T-helper 1 cell (primary cell): ENCODE measurements around the gene TRIM65.

Source experiments
- DNase-seq, 5 donors: peaks; one replicate each; pipeline ENCODE4 v3.0.0-alpha.2; 2012 to 2020

TRIM65 gene

DNA sequence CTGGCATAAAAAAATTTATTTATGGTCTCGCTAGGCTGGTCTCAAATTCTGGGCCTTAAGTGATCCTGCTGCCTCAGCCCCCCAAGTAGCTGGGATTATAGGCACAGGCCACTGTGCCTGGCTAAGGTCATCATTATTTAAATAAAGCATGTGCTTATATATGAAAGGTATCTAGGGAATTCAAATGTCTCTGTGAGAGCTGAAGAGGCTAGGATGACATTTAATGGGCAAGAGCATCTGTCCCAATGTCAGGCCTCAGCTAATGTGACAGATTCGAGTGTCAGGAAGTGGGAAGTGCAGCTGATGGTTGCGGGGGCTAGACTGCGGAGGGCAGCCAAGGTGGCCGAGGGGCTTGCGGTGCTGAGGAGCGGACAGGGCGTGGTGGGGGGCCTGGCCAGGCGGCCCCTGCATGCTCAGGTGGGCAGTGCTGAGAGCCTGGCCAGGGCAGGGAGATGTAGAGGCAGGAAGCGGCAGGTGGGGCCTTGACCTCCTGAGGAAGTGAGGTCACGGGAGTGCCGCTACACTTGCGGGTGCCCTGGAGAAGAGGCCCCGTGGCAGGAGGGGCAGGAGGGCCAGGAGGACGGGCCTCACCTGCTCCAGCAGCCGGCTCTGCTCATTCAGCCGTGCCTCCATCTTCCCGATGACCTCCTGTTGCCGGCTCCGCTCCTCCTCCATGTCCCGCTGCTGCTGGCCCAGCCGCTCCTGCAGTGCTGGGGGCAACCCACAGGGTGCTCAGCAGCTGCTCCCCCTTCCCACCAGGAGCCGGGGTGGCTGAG, 20.6 kb upstream of the TRIM65 start:
- DNase-seq: no peak

DNA sequence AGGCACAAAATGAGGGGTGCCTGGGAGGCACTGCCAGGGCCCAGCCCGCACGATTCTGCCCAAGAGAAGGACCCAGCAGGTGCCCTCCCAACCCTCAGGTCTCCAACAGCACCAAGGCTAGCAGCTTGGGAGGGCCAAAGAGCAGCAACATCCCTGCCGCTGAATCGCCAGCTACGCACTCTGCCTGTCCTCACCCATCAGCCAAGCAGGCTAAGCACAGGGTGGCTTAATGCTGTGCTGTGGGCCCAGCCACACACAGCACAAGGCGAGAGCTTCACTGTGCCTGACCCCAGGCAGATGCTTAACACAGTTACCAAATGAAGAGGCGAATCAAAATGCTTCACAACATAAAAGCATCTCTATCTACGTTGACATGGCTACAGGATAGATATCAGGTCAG, 18.5 kb upstream of the TRIM65 start:
- DNase-seq: no peak

DNA sequence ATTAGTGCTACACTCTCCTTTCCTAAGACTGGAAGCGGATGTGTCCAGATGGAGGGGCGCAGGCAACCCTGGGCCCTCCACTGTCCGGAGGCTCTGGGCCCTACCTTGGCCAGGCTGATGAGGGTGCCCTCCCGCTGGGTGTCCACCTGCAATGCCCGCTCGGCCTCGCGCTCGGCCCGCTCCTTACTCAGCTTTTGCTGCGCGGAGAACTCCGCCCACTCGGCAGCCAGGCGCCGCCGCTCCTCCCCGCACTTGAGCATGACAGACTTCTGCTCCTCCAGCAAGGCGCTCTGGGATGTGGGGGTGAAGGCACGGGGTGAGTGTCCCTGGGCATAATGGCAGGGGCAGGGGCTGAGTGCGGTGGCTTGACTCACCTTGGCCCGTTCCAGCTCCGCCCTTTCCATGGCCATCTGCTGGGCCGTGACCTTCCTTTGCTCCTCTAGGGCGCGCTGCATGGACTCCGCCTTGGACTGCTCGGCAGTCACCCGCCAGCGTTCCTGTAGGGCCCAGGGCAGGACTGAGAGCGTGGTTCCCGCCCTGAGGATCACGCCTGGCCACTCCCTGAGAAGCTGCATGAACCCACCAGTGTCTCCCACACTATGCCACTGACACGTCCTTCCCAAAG, 18.0 kb upstream of the TRIM65 start:
- no peak for DNase-seq

- no peak for DNase-seq
Observed at GRCh38 chr17:75913537-75914210, 16.9 kb upstream of the TRIM65 start.

DNA sequence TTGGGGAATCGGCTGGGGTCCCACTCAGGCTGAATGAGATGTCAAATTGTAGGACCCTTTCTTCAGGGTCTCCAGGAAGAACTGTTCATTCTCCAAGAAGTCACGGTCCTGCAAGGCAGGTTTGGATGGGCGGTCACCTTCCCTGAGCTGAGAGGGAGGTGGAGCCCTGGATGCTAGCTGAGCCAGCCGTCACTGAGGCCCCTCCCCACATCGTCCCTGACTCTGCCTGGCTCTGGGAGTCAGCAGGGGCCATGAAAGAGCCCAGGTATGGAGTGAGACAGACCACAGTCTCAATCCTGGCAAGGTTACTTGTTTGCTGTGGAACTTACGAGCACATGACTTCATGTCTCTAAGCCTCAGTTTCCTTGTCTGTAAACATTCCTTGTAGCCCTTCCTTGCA, 13.9 kb upstream of the TRIM65 start:
- no peak for DNase-seq

DNA sequence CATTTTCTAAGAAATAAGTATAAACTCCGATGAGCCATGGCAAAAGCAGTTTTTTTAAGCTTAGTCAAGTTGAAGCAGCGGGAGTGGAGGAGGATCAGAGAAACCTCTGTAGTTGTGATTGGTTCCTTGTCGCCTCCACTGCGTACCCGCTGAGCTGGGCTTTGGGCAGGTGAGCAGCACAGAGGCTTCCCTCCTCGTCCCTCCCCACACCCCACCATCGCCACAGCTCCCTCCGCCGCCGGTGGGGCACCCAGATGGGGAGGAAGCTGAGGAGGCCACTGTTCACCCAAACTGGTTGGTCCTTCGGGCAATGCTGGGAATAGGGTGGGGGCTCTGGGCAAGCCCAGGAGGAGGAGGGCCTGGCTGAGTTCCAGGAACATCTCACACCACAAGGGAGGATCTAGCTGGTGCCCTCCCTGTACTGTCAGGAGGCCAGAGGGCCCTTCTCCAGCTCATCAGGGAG, 13.1 kb upstream of the TRIM65 start:
- DNase-seq: no peak

- DNase-seq: no peak
Observed at GRCh38 chr17:75909051-75909811, 12.5 kb upstream of the TRIM65 start.

DNA sequence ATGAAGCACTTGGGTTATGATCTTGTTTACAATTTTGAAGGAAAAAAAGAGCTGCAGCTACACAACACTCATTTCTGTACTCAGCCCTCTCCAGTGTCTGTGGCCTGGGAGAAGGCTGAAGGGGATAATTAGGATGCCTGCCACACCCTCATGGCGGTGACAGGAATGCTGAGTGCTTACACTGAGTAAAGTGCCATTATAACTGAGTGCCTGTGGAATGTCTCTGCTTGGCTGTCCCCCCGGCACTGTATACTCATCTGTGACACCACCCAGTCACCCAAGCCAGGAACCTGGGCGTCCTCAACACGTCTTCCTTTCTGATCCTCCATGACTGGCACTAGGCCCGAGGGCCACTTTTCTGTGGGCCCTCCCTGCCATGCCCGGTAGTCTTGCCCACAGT, 11.4 kb upstream of the TRIM65 start:
- no peak for DNase-seq

- DNase-seq: no peak
Observed at GRCh38 chr17:75906143-75906884, 9.6 kb upstream of the TRIM65 start.

DNA sequence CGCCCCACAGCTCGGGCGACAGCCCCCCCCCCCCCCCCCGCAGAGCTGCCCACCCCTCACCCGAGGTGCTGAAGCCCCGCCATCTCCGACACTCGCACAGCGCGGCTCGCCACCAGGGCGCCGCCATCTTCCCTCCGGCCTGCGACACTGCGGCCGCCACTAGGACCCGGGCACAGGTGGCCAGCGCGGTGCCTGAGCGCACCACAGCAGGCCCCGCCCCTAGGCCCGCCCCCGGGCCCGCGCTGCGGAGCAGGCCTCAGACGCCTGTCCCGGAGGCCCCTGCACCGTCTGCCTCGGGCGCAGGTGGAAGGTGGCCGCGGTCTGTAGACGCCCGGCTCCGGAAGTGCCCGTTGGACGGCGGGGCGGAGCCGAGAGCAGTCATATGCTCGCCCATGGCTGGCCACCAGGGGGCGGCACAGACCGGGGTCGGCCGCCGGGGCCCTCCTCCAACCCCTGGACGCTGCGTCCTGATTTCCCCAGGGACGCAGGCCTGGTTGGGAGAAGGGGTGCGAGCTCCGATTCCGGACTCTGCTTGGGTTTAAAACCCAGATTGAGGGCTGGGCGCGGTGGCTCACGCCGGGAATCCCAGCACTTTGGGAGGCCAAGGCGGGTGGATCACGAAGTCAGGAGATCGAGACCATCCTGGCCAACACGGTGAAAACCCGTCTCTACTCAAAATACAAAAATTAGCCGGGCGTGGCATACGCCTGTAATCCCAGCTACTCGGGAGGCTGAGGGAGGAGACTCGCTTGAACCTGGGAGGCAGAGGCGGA, 8.2 kb upstream of the TRIM65 start, which contains the start of gene MRPL38:
MRPL38 (minus strand) TSS at position 136 of the 773 bp plus-strand sequence; CDS start at position 127, 9 bp downstream.
- DNase-seq: peak; percentile 83 to 97 (median 90)

DNA sequence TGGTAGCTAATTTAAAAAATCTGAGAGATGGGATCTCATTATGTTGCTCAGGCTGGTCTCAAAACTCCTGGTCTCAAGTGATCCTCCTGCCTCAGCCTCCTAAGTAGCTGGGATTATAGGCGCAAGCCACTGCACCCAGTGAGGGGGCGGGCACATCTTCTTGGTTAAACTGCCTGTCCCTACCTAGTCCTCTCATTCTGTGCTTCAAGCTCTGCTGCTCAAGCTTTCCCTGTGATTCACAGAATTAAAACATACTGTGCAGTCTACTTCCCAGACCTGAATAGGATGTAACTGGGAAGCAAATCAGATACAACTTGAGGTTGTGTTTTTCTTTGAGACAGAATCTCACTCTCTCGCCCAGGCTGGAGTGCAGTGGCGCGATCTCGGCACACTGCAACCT, 5.7 kb upstream of the TRIM65 start:
- no peak for DNase-seq

DNA sequence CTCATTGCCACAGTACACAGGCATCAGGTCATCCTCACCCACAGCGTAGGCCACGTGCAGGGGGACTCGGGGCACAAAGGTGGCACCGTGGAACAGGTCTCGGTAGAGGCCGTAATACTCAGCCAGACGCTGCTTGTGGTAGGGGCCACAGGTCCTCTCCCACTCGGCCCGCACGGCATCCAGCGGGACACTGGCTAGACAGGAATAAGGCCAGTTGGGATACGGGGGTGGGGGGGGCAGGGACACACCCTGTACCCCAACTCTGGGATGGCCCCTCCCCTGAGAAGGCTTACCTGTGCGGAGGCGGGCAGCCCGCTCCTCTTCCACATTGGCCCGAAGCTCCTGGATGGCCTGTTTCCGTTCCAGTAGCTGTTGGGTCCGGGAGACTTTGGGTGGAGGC, 5.0 kb upstream of the TRIM65 start:
- no peak for DNase-seq

- DNase-seq: peak in 1 of 5 donors; percentile 4
Observed at GRCh38 chr17:75900691-75901533, 4.2 kb upstream of the TRIM65 start.

- DNase-seq: no peak
Observed at GRCh38 chr17:75899767-75900468, 3.2 kb upstream of the TRIM65 start.

DNA sequence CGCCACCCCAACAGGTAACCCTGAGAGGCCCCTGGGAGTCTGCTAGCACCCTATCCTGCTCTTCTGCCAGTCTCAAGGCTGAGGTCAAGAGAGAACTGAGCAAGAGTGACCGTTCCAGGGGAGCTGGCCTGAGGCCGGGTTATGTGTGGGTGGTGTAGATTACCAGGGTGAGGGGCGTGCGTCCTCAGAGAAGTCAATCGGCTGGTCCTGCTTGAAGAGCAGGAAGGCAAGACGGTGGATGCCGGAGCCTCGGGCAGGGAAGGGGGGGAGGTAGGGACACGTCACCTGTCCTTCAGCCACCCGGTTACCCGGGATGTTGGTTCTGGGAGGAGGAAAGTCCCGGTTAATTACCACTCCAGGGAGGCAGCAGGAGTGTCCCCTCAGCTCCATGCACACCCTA, 2.6 kb upstream of the TRIM65 start:
- DNase-seq: no peak

GRCh38 chr17:75898791-75899190, 2.0 kb upstream of the TRIM65 start:
- DNase-seq: no peak

- DNase-seq: no peak
Observed at GRCh38 chr17:75898065-75898464, 1.3 kb upstream of the TRIM65 start.

GRCh38 chr17:75897160-75898019, 639 bp upstream of the TRIM65 start:
- DNase-seq: peak in 1 of 5 donors; percentile 14
